HS-5 (cell line): ENCODE measurements around the gene STRN.
"Not testable (repeated sequence)": the region's sequence is repeated elsewhere in the genome, so short reads cannot be mapped to it uniquely, and the experiment has no call there.

Experiments used
- DNase-seq: peaks from one replicate; pipeline ENCODE4 v3.0.0-alpha.2; 2012; ENCODE audit warnings: low read depth

STRN gene

GRCh38 chr2:36834731-36835524 lies 131.4 kb downstream of the STRN start:
- no peak for DNase-seq

DNA sequence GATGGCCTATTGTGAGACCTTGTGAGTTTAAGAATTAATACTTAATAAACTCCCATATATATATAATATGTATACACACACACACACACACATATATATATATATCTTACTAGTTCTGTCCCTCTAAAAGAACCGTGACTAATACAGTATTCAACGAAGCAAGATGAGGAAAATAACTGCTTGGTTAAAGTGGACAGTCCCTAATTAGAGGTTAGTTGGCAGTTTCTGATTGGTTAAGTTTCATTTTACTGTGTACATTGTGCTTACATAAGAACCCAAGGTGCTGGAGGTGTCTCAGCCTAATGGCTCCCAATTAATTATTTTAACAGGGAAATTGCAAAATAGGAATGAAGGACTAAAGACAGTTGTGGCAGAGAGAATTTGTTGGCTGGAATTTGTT lies 132.1 kb downstream of the STRN start:
- no peak for DNase-seq

DNA sequence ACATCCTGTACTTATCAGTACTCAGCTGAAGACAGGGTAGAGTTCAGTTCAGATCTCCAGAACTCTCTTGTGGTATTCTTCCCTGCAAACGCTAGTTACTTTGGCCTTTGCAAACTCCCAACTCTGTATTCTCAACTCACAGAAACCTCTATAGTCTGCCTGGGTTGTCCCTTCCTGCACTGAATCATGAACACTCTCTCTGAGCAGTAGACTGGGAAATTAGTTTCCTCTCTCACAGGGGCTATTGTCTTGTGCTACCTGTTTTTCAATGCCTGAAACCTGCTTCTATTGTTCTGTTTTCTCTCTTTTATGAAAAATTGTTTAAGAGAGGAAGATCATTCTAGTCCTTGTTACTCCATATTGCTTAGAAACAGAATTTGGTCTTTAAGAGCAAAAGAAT lies 135.2 kb downstream of the STRN start:
- no peak for DNase-seq

GRCh38 chr2:36824683-36825082 lies 141.7 kb downstream of the STRN start:
- DNase-seq, result not testable (repeated sequence)

DNA sequence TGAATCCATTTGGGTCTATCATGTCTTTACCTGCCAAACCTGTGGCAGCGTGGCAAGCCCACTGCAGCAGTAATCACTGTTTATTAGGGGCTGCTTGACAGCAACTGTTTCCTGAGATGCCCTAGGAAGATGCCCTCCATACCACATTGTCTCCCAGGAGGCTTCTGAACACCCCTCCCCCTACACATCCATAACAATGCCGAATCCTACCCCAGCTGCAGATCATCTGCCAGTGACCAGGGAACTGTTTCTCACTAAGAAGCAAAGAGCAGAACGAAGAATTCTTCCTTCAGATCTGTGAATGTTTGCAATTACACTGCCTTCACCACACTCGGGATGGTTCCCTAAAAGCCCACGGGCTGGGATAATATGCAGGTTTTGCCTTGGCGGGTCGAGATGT lies 142.1 kb downstream of the STRN start:
- no peak for DNase-seq

- DNase-seq, result no peak
Measured at GRCh38 chr2:36823862-36824261, 142.5 kb downstream of the STRN start.

DNA sequence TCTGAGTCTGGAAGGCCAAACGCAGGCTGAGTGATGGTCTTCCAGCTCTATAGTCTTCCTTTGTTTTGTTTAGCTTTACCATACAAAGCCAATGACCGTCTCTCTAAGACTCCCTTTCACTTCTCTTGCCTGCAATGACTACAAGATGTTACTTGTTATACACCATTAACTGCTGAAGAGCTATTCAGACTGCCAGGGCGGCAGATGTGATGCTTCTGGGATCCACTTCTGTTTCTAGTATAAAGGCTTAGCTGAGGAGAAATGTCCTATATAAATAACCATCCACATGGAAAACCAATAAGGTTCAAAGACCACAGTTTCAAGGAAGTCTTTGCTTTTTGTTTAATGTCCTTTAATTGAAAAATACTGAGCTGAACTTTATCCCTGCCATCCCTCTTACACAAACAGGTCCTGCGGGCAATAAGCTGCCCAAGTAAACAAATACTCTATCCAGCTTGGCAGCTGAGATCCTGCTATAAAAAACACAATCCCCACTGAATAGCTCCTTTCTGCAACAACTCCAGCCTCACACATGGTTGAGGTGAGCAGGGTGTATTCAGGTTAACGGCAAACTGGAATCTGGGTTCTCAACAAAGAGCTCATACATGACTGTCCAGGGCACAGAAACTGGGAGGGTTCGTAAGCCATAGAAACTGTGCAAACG lies 145.3 kb downstream of the STRN start:
- no peak for DNase-seq

DNA sequence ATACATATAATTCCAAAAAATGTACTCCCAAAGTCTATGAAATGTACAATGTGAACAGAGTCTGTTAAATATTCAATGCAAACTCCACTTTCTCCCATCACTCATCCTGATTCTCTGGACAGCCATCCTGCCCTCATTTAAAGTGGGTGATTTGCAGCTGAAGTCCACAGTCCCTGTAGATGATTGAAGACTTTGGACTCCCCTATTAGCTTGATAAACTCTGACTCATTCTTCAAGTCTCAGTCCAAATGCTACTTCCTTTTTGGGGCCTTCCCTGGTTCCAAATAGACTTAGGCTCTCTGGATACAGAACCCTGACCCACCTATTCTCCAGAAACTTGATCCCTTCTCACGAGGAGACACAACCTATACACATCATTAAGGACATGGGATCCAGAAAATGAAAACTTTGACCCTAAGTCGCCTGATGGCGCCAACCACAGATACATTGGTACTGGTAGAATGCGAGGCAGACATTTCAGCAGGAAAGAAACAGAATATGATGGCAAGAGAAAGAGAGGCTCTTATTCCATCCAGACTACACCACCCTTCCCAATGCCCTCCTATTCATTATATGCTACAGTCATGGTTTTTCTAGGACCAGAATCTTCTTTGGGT lies 147.1 kb downstream of the STRN start:
- DNase-seq, result no peak

DNA sequence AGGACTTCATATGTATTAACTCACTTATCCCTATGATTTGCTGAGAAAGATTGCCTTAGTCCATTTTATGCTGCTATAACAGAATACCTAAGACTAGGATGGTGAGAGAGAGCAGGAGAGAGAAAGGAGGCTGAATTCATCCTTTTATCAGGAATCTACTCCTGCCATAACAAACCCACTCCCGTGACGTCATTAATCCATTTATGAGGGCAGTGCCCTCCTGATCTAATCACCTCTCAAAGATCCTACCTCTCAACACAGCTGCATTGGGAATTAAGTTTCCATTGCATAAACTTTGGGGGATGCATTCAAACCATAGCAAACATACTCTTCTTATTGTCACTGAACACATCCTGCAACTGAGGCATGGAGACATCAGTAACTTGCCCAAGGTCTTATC lies 147.8 kb downstream of the STRN start:
- no peak for DNase-seq

GRCh38 chr2:36812196-36812595 lies 154.1 kb downstream of the STRN start:
- DNase-seq, result no peak

DNA sequence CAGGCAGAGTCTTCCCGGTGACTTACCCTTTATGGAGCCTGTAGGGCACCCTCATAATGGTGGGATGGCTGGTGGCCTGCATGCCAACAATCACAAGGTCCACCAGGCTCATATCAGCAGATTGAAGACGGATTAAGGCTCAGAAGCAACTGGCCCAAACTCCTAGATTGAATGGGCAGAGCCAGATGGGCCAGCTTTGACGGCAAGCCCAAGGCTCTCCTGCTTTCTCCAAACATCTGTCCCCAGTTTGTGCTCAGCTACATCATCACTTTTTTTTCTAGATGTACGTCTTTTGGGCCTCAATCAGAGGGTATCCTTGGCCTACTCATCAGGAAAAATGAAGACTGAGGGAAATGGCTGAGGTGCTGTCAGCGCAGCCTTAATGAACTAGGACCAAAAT lies 155.3 kb downstream of the STRN start:
- no peak for DNase-seq

- no peak for DNase-seq
Measured at GRCh38 chr2:36809069-36809445, 157.3 kb downstream of the STRN start.

DNA sequence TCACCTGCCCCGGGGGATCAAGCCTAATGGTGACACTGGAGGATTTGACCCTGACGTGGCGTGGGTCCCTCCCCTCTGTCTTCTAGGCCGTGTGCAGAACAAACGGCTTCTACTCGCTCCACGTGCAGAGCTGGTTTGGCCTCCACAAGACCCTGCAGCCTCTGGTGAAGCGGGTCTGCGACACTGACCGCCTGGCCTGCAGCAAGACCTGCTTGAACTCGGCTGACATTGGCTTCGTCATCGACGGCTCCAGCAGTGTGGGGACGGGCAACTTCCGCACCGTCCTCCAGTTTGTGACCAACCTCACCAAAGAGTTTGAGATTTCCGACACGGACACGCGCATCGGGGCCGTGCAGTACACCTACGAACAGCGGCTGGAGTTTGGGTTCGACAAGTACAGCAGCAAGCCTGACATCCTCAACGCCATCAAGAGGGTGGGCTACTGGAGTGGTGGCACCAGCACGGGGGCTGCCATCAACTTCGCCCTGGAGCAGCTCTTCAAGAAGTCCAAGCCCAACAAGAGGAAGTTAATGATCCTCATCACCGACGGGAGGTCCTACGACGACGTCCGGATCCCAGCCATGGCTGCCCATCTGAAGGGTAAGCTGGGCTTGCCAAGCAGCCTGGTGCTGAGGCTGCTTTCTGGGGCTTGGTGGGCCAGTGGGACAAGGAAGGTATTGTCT lies 157.8 kb downstream of the STRN start:
- DNase-seq, result no peak

- DNase-seq, result no peak
Measured at GRCh38 chr2:36807223-36807886, 159.0 kb downstream of the STRN start.

DNA sequence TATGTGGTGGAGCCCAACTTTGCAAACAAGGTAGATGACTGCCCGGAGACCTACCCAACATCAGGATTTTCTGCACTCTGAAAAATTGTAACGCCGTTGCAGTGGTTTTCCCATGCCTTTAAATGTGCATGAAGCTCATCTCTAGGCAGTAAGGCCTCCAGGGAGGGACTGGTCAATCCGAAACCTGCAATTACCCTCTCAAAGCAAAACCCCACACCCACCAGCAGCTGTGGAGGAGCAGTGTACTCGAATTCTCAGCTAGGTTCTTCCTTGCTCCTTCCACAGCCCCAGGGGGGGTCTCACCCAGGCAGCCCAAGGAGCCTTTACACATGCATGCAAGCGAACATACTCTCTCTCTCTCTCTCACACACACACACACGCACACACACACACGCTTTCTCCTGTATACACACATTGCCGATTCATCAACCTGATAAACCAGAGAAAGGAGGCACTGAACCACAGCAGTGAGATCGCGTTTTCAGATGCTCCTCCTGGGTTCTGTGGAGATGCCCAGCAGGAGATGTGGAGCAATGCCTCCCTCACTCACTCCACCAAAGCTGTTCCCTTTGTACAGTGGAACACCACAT lies 160.6 kb downstream of the STRN start:
- DNase-seq, result no peak

DNA sequence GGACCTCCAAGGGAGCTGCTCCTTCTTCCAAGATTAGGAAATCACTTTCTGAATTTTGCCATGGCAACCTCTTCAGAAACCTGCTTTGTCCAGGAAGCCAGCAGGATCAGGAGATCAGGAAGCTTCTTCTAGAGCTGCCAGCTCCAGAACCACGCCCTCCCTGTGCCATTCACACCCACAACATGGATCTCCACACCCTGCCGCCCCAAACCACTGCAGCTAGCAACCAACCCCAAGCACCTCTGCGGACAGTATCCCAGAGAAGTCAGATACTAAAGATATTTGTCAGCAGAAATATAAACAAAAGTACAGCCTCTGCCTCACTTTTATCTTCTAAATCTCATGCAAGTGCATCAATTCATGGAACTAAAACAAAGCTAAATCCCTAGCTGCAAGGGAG lies 163.4 kb downstream of the STRN start:
- DNase-seq, result no peak

- no peak for DNase-seq
Measured at GRCh38 chr2:36801088-36801487, 165.2 kb downstream of the STRN start.

- no peak for DNase-seq
Measured at GRCh38 chr2:36800381-36800780, 166.0 kb downstream of the STRN start.

- DNase-seq, result no peak
Measured at GRCh38 chr2:36798724-36799123, 167.6 kb downstream of the STRN start.

DNA sequence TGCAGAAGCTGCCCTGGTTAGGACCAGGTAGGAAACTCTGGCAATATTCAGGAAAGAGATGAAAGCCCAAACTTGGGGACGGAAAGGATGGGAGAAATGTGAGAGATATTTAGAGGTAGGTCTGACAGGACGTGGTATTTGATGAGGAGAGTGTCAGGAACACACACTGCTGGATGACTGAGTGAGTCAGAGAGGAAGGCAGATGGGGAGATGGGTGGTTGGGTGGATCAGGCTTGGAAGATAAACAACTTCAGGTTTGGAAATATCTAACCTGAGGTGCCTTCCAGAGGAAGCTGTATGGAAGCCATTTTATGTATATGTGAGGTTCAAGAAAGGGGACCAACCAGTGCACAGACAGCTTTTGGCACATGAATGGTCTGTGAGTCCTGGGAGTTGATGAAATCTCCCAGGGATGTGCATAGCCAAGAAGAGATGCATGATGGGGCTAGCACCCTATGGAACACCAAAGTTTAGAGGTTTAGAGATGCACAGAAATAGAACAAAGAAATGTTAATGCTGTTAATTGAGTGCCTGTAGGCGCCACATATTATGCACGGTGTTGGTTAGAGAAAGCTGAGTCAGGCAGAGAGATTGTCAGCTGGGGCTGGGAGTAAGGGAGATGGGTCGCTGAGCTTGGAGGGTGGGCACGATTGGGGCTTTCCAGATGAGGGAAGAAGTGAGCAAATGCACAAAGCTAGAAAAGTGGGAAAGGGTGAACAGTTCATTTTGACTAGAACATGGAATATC lies 168.8 kb downstream of the STRN start:
- DNase-seq, result no peak
